H54 (cell line): ENCODE data around the gene OR6S1.
"Not testable (repeated sequence)": the region's sequence is repeated elsewhere in the genome, so short reads cannot be mapped to it uniquely, and the experiment has no call there.

Experiments
- DNase-seq: peaks from one replicate; pipeline ENCODE4 v3.0.0; 2011; ENCODE audit warnings: low spot score, mixed read lengths; ENCODE audit not compliant: insufficient read length
- FAIRE-seq: peaks from 3 replicates; lab custom pipeline; 2011; peaks lifted over from hg19 to GRCh38; lab: Jason Lieb, UNC
- POLR2A ChIP-seq: IDR thresholded peaks from 2 replicates; pipeline ENCODE4 v1.6.1; 2011; ENCODE audit warnings: low read depth, mild to moderate bottlenecking, low read length

OR6S1 gene

DNA sequence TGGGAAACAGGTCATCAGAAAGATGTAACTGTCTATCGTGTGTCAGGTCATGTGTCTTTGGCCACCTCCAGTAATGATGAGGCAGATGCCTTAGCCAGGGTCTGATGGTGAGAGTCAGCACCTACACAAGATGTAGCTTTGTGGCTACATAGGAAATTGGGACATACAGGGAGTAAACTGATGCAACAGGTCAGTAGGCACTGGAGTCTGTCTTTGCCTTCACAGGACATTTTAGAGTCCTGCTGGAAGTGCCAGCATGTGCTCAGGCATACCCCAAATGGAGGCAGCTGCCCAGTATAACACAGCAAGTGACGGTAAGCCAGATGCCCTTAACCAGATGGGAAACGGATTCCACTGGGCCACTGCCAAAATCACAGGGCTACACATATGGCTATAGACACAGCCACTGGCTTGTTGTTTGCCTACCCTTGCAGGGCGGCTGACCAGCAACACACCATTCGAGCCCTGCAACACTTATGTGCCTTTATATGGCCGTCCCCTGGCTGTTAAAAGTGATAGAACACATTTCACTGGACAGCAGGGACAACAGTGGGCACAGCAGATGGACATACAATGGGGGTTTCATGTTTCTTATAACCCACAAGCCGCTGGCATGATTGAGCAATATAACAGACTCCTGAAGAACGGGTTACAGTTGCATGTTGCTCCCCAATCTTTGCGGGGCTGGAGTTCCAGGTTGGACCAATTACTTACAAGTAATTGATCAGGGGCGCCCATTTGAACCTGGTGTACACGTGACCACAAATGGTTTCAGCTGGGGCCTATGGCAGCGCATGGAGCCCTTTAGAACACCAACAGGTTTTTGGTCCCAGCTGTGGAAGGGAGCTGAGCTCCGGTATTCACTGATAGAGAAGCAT is 37.4 kb downstream of the OR6S1 start:
- no peak for FAIRE-seq
- DNase-seq: no peak
- no peak for TF ChIP-seq POLR2A

DNA sequence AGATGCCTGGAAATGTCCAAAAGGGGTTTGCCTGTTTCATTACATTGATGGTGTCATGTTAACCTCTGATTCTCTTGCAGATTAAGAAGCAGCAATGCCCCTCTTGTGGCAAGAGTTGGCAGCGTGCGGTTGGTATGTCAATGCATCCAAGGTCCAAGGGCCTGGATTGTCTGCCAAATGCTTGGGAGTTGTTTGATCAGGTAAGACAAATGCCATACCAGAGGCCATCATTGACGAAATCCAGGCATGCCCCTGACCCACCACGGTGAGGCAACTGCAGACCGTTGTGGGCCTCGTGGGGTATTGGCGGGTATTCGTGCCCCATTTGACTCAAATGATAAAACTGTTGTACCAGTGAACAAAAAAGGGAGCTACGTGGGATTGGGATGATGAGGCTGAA is 38.9 kb downstream of the OR6S1 start:
- DNase-seq (no peak), FAIRE-seq (no peak)
- no peak for TF ChIP-seq POLR2A

DNA sequence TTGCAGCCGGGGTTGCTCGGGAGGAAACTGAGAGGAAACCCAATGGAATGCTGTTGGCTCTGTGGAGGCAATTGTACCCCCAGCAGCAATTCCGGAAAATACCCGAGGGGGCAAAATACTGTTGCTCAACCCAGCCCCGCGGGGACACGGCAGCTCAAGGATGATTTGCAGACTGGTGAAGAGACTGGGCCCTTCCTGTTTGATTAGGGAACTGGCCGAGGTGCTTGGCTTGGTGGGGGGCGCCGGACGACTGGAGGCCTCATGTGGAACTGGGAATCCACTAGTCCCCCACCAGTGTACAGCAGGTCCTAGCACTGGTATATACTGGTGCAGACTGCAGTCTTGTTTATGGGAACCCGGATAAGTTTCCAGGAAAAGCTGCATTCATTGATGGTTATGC is 40.0 kb downstream of the OR6S1 start:
- FAIRE-seq (no peak), DNase-seq (no peak)
- TF ChIP-seq POLR2A: no peak

DNA sequence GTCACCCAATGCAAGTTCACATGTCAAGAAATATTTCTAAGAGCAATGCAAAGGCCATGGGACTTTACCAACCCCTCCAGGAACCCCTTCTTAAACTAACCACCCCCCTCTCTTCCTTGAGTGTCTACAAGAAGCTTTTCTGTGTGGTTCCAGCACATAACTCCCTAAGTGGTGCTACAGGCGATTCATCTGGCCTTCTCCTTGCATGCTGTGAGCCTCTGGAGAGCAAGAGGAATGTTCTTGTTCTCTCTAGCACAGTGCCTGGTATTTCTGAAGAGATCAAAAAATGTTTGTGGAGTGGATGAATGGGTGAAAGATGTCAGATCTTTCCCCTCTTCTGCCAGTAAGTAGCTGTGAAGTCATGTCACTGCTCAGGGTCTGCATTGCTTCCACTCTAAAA is 44.4 kb downstream of the OR6S1 start:
- TF ChIP-seq POLR2A: no peak
- FAIRE-seq (no peak), DNase-seq (no peak)

GRCh38 chr14:20595726-20596125 is 45.8 kb downstream of the OR6S1 start:
- DNase-seq, FAIRE-seq: not testable (repeated sequence)

GRCh38 chr14:20592574-20592973 is 48.9 kb downstream of the OR6S1 start:
- FAIRE-seq: no peak
- TF ChIP-seq POLR2A: no peak
- no peak for DNase-seq

GRCh38 chr14:20591235-20591634 is 50.3 kb downstream of the OR6S1 start, which contains the start of gene RNASE12:
RNASE12 (minus strand) TSS chr14:20591376; CDS start chr14:20590723, 653 bp downstream.
- DNase-seq: no peak
- no peak for FAIRE-seq

More at GRCh38 chr14:20591235-20591634, 50.3 kb downstream of the OR6S1 start, which contains the start of gene RNASE12:
- no peak for TF ChIP-seq POLR2A
